Keratinocyte (primary cell): ENCODE measurements around the gene CITED1. TPM values are rescaled to one million over a fixed set of nuclear protein-coding genes. Genes with fewer than 3 reads are reported as not detected.

Experiments
- DNase-seq: peaks from one replicate; pipeline ENCODE4 v3.0.0-alpha.2; 2011; ENCODE audit warnings: low read depth, missing footprints, low spot score
- FAIRE-seq: peaks from 2 replicates; lab custom pipeline; 2011; peaks lifted over from hg19 to GRCh38; lab: Jason Lieb, UNC
- H2AFZ ChIP-seq: 2 replicates; pipeline ENCODE4 v1.6.0; 2012; ENCODE audit warnings: low read length, control low read depth, inconsistent platforms; ENCODE audit not compliant: control insufficient read depth
- H3K27ac ChIP-seq: 2 replicates; pipeline ENCODE4 v1.5.1; 2011; ENCODE audit warnings: low read length; ENCODE audit not compliant: control insufficient read depth, insufficient read depth
- H3K27me3 ChIP-seq: 3 replicates; pipeline ENCODE4 v1.6.0; 2011; ENCODE audit warnings: low read length; ENCODE audit not compliant: control insufficient read depth, insufficient read depth; ENCODE audit errors: extremely low read depth
- H3K36me3 ChIP-seq, 2 experiments: 2 replicates in 1 of 2; 3 replicates in 1 of 2; pipeline ENCODE4 v1.5.1; 2011; ENCODE audit warnings: low read length in 2 of 2, mild to moderate bottlenecking in 1 of 2; ENCODE audit not compliant: control insufficient read depth in 2 of 2, insufficient read depth in 2 of 2; ENCODE audit errors: extremely low read depth in 1 of 2
- H3K4me1 ChIP-seq: 3 replicates; pipeline ENCODE4 v1.5.1; 2011; ENCODE audit warnings: low read length; ENCODE audit not compliant: control insufficient read depth, insufficient read depth; ENCODE audit errors: extremely low read depth
- H3K4me2 ChIP-seq: 3 replicates; pipeline ENCODE4 v1.6.0; 2011; ENCODE audit warnings: low read depth, low read length; ENCODE audit not compliant: control insufficient read depth, insufficient read depth; ENCODE audit errors: extremely low read depth
- H3K4me3 ChIP-seq, 3 experiments: fragments of 200-600 bp in 1 of 3; sonication (generic) in 1 of 3; 2 replicates in 2 of 3; 3 replicates in 1 of 3; pipeline ENCODE4 v1.5.1; 2011 to 2016; ENCODE audit warnings: low read length in 3 of 3, mild to moderate bottlenecking in 3 of 3, control low read depth in 2 of 3, inconsistent platforms in 1 of 3, low read depth in 1 of 3, mixed read lengths in 1 of 3, mixed run types in 1 of 3, moderate library complexity in 1 of 3; ENCODE audit not compliant: control insufficient read depth in 2 of 3, insufficient read depth in 2 of 3; ENCODE audit errors: extremely low read depth in 1 of 3
- H3K79me2 ChIP-seq: 2 replicates; pipeline ENCODE4 v1.6.0; 2012; ENCODE audit warnings: low read length; ENCODE audit not compliant: control insufficient read depth, insufficient read depth
- H3K9ac ChIP-seq: 3 replicates; pipeline ENCODE4 v1.6.0; 2011; ENCODE audit warnings: low read length; ENCODE audit not compliant: control insufficient read depth, insufficient read depth; ENCODE audit errors: extremely low read depth
- H3K9me1 ChIP-seq: 3 replicates; pipeline ENCODE4 v1.6.0; 2011; ENCODE audit warnings: low read length; ENCODE audit not compliant: control insufficient read depth, insufficient read depth; ENCODE audit errors: extremely low read depth
- H3K9me3 ChIP-seq: 2 replicates; pipeline ENCODE4 v1.5.1; 2012; ENCODE audit warnings: low read depth, low read length; ENCODE audit not compliant: control insufficient read depth
- H4K20me1 ChIP-seq: 3 replicates; pipeline ENCODE4 v1.6.0; 2011; ENCODE audit warnings: low read length; ENCODE audit not compliant: control insufficient read depth, insufficient read depth; ENCODE audit errors: extremely low read depth
- EZH2 ChIP-seq: IDR thresholded peaks from one replicate; pipeline ENCODE4 v1.6.1; 2012; ENCODE audit warnings: inconsistent platforms, mild to moderate bottlenecking, low read length, moderate library complexity
- dilution Hi-C: fragments of 300-500 bp; cut with MboI; formaldehyde crosslinking; loops from one replicate; pipeline ENCODE4 v1.7.0; 2020; ENCODE audit warnings: low sequenced_read_pairs; ENCODE audit not compliant: extremely low pct_ligation_motif_present
- polyA plus RNA-seq, 5 experiments: library from polyadenylated mRNA; depleted of rRNA in 3 of 5; stranded (reverse) in 3 of 5; stranded (forward) in 1 of 5; unstranded in 1 of 5; fragments of >200 nt; gene quantifications; 1 replicate in 1 of 5; 2 replicates in 3 of 5; 3 replicates in 1 of 5; pipeline versions ENCODE4 v1.2.1 to v1.2.3, GENCODE V29; 2011 to 2012; ENCODE audit warnings: missing spikeins in 2 of 5, low read depth in 1 of 5, low replicate concordance in 1 of 5
- TF ChIP-seq, protein P1 (sequence below), 3 experiments: IDR thresholded peaks in 1 of 3; conservative IDR thresholded peaks in 1 of 3; optimal IDR thresholded peaks in 1 of 3; 2 replicates in 2 of 3; 3 replicates in 1 of 3; pipeline versions ENCODE3 to v1.5.1; 2011; ENCODE audit warnings: low read length in 3 of 3, mild to moderate bottlenecking in 3 of 3, moderate library complexity in 2 of 3, control low read depth in 1 of 3, inconsistent platforms in 1 of 3; ENCODE audit not compliant: insufficient read depth in 2 of 3; ENCODE audit errors: extremely low read depth in 1 of 3

Gene CITED1
- polyA plus RNA-seq, 1 donor (not counting 4 experiments of a cell fraction or from before 2014, with no cell fraction given): 0.30 TPM

- no peak for TF ChIP-seq EZH2
- H4K20me1 ChIP-seq: peaks cover 2% of the 10 kb centered on the region
- H3K9me1 ChIP-seq: no peaks in the 10 kb centered on the region
- H3K9me3 ChIP-seq: no peaks in the 10 kb centered on the region
- no peak overlapping the region for H3K27ac ChIP-seq
- FAIRE-seq: no peak
- no peak overlapping the region for H3K9ac ChIP-seq
- dilution Hi-C loops: no loop called here
- H3K4me2 ChIP-seq: no peak overlapping the region
- H3K27me3 ChIP-seq: peaks cover 56% of the 10 kb centered on the region
- H3K79me2 ChIP-seq: no peaks in the 10 kb centered on the region
- no peaks in the 10 kb centered on the region for H3K4me1 ChIP-seq
- no peak overlapping the region for H2AFZ ChIP-seq
- DNase-seq: no peak
- H3K4me3 ChIP-seq: no peak overlapping the region
- H3K36me3 ChIP-seq: no peaks in the 10 kb centered on the region
These were observed 8.7 kb downstream of the CITED1 start for GRCh38 chrX:72296991-72297390.

DNA sequence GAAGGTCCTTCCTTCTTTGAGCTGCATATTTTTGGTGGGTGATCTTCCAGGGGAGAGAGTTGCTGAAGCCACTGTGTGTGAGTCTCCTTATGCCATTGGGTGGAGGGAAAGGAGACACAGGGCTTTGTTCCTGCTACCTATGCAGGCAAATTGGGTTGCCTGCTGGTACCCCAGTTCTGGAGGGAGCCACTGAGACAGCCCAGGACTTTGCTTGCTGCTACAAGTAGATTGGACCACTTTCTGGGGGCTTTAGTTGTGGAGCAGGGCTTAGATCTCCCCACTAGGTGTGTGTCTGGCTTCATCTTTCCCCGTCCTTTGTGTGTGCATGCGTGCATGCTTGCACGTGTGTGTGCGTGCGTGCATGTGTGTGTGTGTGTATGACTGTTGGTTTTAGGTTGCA lies 10.0 kb downstream of the CITED1 start:
- dilution Hi-C loops: no loop called here

More for the DNA sequence above, 10.0 kb downstream of the CITED1 start:
- DNase-seq (no peak), FAIRE-seq (no peak)
- TF ChIP-seq EZH2: no peak
- TF ChIP-seq, protein P1, sequence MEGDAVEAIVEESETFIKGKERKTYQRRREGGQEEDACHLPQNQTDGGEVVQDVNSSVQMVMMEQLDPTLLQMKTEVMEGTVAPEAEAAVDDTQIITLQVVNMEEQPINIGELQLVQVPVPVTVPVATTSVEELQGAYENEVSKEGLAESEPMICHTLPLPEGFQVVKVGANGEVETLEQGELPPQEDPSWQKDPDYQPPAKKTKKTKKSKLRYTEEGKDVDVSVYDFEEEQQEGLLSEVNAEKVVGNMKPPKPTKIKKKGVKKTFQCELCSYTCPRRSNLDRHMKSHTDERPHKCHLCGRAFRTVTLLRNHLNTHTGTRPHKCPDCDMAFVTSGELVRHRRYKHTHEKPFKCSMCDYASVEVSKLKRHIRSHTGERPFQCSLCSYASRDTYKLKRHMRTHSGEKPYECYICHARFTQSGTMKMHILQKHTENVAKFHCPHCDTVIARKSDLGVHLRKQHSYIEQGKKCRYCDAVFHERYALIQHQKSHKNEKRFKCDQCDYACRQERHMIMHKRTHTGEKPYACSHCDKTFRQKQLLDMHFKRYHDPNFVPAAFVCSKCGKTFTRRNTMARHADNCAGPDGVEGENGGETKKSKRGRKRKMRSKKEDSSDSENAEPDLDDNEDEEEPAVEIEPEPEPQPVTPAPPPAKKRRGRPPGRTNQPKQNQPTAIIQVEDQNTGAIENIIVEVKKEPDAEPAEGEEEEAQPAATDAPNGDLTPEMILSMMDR (optimal IDR thresholded peaks at IDR 0.05 in 1 of 3, IDR thresholded peaks at IDR 0.05 in 1 of 3, conservative IDR thresholded peaks at IDR 0.05 in 1 of 3; ENCODE audit: extremely low read depth in 1 of 3, insufficient read depth in 2 of 3, low read length in 3 of 3): no peak
- Histone ChIP-seq H3K9me1 (no peaks in the 10 kb centered on the region), H3K36me3 (no peaks in the 10 kb centered on the region), H3K9ac (no peak overlapping the region), H3K27me3 (peaks cover 43% of the 10 kb centered on the region), H3K4me3 (no peak overlapping the region), H2AFZ (no peak overlapping the region), H3K4me2 (no peak overlapping the region), H3K79me2 (no peaks in the 10 kb centered on the region), H3K4me1 (no peaks in the 10 kb centered on the region), H3K9me3 (no peaks in the 10 kb centered on the region), H3K27ac (no peak overlapping the region), H4K20me1 (no peaks in the 10 kb centered on the region)
